ENCODE data around the gene IFT88. TPM values are rescaled to one million over a fixed set of nuclear protein-coding genes. Genes with fewer than 3 reads are reported as not detected.

The IFT88 gene
- total and polyA plus RNA-seq, 2 of the 4 experiments (the other 2 are of a cell fraction) = 5.5 to 8.6 TPM

DNA sequence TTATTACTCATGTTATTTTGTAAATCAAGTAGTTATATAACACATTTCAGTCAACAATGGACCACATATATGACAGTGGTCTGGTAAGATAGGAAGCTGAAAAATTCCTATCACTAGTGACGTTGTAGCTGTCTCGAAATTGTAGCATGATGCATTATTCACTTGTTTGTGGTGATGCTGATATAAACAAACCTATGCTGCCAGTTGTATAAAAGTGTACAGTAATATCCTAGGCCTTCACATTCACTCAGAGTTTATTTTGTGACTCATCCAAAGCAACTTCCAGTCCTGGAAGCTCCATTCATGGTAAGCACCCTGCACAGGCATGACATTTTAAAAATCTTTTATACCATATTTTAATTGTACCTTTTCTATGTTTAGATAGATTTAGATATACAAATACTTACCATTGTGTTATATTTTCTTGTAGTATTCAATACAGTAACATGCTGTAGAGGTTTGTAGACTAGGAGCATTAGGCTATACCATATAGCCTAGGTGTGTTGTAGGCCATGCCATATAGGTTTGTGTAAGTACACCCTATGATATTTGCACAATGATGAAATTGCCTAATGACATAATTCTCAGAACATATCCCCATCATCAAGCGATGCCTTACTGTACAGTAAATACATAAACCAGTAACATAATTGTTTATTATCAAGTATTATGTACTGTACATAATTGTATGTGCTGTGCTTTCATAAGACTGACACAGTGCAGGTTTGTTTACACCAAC is 49.3 kb downstream of the IFT88 start:
- DNase-seq = peak; percentile 98

More for the DNA sequence above, 49.3 kb downstream of the IFT88 start:
- no peak overlapping the region for H3K4me3 ChIP-seq (ENCODE audit: insufficient read depth, low read depth, low read length)
- H3K9me1 ChIP-seq (ENCODE audit: insufficient read depth, low read length) = peaks cover 7% of the 10 kb centered on the region
- peak overlapping the region; percentile 49 for H4K91ac ChIP-seq (ENCODE audit: insufficient read depth, low read depth, low read length)
- ATAC-seq (ENCODE audit: low read depth) = peak; percentile 99
- peak overlapping the region; percentile 33 for H2BK120ac ChIP-seq (ENCODE audit: low read depth, low read length)
- peak overlapping the region; percentile 80 for H2BK5ac ChIP-seq (ENCODE audit: low read depth, low read length, poor library complexity, severe bottlenecking)
- no peaks in the 10 kb centered on the region for H3K27me3 ChIP-seq (ENCODE audit: control insufficient read depth, insufficient read depth, low read length)
- H3K4me1 ChIP-seq (ENCODE audit: control insufficient read depth, insufficient read depth, low read length) = peaks cover 3% of the 10 kb centered on the region; the same call in 1 of the 2 replicates
- H2BK20ac ChIP-seq (ENCODE audit: low read depth, low read length) = peak overlapping the region; percentile 16; the same call in 1 of the 2 replicates
- H4K5ac ChIP-seq (ENCODE audit: low read depth, low read length) = peak overlapping the region; percentile 24; the same call in 1 of the 2 replicates
- intact Hi-C loops (cut with micrococcal nuclease) = no loop called here
- peak overlapping the region; percentile 51; the same call in 1 of the 2 replicates for H3K18ac ChIP-seq (ENCODE audit: low read depth, low read length)
- no peaks in the 10 kb centered on the region for H3K36me3 ChIP-seq (ENCODE audit: control insufficient read depth, insufficient read depth, low read length)
- H2AK5ac ChIP-seq (ENCODE audit: low read depth, low read length) = peak overlapping the region; percentile 74; the same call in 1 of the 2 replicates
- no peaks in the 10 kb centered on the region; the same call in 1 of the 2 replicates for H3K9me3 ChIP-seq (ENCODE audit: control insufficient read depth, insufficient read depth, low read length)
- dilution Hi-C loops (cut with HindIII; ENCODE audit: low sequenced_read_pairs, unreplicated experiment) = no loop called here
- H3K27ac ChIP-seq (ENCODE audit: insufficient read depth, low read length) = no peak overlapping the region
- no TSS peak for BruUV-seq (replicated peaks)
- TF ChIP-seq RFX5 (IDR thresholded peaks at IDR 0.05; ENCODE audit: low read depth, low read length) (peak; percentile 56; the same call in 1 of the 2 replicates), CEBPB (IDR thresholded peaks at IDR 0.05; ENCODE audit: low read depth, low read length) (peak; percentile 34; the same call in 1 of the 2 replicates), CTCF (conservative IDR thresholded peaks at IDR 0.05; ENCODE audit: low read depth, low read length) (no peak), MAFK (IDR thresholded peaks at IDR 0.05; ENCODE audit: low read depth, low read length) (peak; percentile 37; the same call in 1 of the 2 replicates), NFE2L2 (IDR thresholded peaks at IDR 0.05; ENCODE audit: low read depth, low read length) (no peak), POLR2A (IDR thresholded peaks at IDR 0.05; ENCODE audit: low read depth, low read length) (no peak), RCOR1 (IDR thresholded peaks at IDR 0.05; ENCODE audit: insufficient replicate concordance, low read length) (no peak), FOS (IDR thresholded peaks at IDR 0.05; ENCODE audit: low read depth, low read length) (peak; percentile 94), BHLHE40 (IDR thresholded peaks at IDR 0.05; ENCODE audit: low read depth, low read length) (peak; percentile 50; the same call in 1 of the 2 replicates)
- TF ChIP-seq, protein P1, sequence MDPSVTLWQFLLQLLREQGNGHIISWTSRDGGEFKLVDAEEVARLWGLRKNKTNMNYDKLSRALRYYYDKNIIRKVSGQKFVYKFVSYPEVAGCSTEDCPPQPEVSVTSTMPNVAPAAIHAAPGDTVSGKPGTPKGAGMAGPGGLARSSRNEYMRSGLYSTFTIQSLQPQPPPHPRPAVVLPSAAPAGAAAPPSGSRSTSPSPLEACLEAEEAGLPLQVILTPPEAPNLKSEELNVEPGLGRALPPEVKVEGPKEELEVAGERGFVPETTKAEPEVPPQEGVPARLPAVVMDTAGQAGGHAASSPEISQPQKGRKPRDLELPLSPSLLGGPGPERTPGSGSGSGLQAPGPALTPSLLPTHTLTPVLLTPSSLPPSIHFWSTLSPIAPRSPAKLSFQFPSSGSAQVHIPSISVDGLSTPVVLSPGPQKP (IDR thresholded peaks at IDR 0.05; ENCODE audit: borderline replicate concordance, low read depth, low read length) = no peak
- TF ChIP-seq, protein P2, sequence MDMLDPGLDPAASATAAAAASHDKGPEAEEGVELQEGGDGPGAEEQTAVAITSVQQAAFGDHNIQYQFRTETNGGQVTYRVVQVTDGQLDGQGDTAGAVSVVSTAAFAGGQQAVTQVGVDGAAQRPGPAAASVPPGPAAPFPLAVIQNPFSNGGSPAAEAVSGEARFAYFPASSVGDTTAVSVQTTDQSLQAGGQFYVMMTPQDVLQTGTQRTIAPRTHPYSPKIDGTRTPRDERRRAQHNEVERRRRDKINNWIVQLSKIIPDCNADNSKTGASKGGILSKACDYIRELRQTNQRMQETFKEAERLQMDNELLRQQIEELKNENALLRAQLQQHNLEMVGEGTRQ (IDR thresholded peaks at IDR 0.05; ENCODE audit: low read depth, low read length) = no peak
- H3K56ac ChIP-seq (ENCODE audit: extremely low read depth, insufficient read depth, low read length) = peak overlapping the region; percentile 63; the same call in 1 of the 2 replicates
- H3K4ac ChIP-seq (ENCODE audit: low read depth, low read length) = peak overlapping the region; percentile 49; the same call in 1 of the 2 replicates
- CTCF ChIA-PET = no interaction called here
- no peak overlapping the region for H3K9ac ChIP-seq (ENCODE audit: low read depth, low read length)
- no peaks in the 10 kb centered on the region for H3K79me1 ChIP-seq (ENCODE audit: low read depth in 1 of 2, low read length in 2 of 2)
- H2AK9ac ChIP-seq (replicated peaks; ENCODE audit: low read depth, low read length, poor library complexity) = no peak overlapping the region
- H3K23ac ChIP-seq (ENCODE audit: low read depth, low read length) = peak overlapping the region; percentile 28; the same call in 1 of the 2 replicates
- H2AFZ ChIP-seq (replicated peaks; ENCODE audit: low read length, poor library complexity) = no peak overlapping the region
- H4K20me1 ChIP-seq (ENCODE audit: insufficient read depth, low read length) = no peaks in the 10 kb centered on the region
- peak overlapping the region; percentile 82; the same call in 1 of the 3 replicates for H2BK15ac ChIP-seq (ENCODE audit: low read depth, low read length)
- WGBS, 2 experiments (ENCODE audit: extremely low coverage in 2 of 2, insufficient read length in 1 of 2) = no CpG with 5 or more reads among the region's 3 CpGs
- no peak overlapping the region for H3K4me2 ChIP-seq (ENCODE audit: low read depth, low read length)
- POLR2A ChIA-PET (ENCODE audit: unreplicated experiment) = no interaction called here
- H3K14ac ChIP-seq (replicated peaks; ENCODE audit: low read depth, low read length) = 0 out of 2 replicates have a peak overlapping the region, but pooled peaks have one; percentile 77
- in situ Hi-C loops (cut with MboI; ENCODE audit: low sequenced_read_pairs) = no loop called here
- H4K8ac ChIP-seq (ENCODE audit: low read depth in 2 of 2, low read length in 2 of 2) = peak overlapping the region; percentile 14 to 70; a peak in 2 of 4 replicates

Measured in IMR-90 (cell line).